IMR-90 (cell line): ENCODE results near the gene RNF180. TPM values are rescaled to one million over a fixed set of nuclear protein-coding genes. Genes with fewer than 3 reads are reported as not detected.

ENCODE experiments used
- ATAC-seq: fragments of 200-7000 bp; cut with Tn5 transposase; 2 replicates; pipeline ENCODE4 v1.9.1; 2020; ENCODE audit warnings: low read depth, mild to moderate bottlenecking, moderate library complexity
- BruUV-seq: library from RNA; stranded (reverse); fragments of 400-500 nt; replicated peaks from 2 replicates; lab custom pipeline; 2021; lab: Mats Ljungman, UMichigan
- CTCF ChIA-PET: fragments of 300-600 bp; formaldehyde crosslinking; extraction: SDS; loops from one replicate; lab custom pipeline; 2021; ENCODE audit warnings: antibody characterized with exemption; lab: Yijun Ruan, JAX
- POLR2A ChIA-PET: fragments of 300-600 bp; sonication (Branson Sonifier 250); formaldehyde crosslinking; loops from one replicate; lab custom pipeline; 2022; ENCODE audit warnings: antibody characterized with exemption; ENCODE audit not compliant: unreplicated experiment; lab: Charles Lee
- DNase-seq: peaks from one replicate; pipeline ENCODE4 v3.0.0; 2013
- H2AFZ ChIP-seq: replicated peaks from 2 replicates; pipeline ENCODE3; 2013; ENCODE audit warnings: low read length, mild to moderate bottlenecking; ENCODE audit not compliant: poor library complexity
- H2AK5ac ChIP-seq: 2 replicates; pipeline ENCODE4 v1.6.1; 2013; ENCODE audit warnings: low read depth, low read length, inconsistent platforms
- H2AK9ac ChIP-seq: replicated peaks from 2 replicates; pipeline ENCODE3; 2013; ENCODE audit warnings: mild to moderate bottlenecking, low read depth, low read length, moderate library complexity; ENCODE audit not compliant: poor library complexity
- H2BK120ac ChIP-seq: 2 replicates; pipeline ENCODE4 v1.6.1; 2013; ENCODE audit warnings: low read depth, low read length, inconsistent platforms
- H2BK15ac ChIP-seq: 3 replicates; pipeline ENCODE4 v1.6.1; 2013; ENCODE audit warnings: low read depth, low read length, inconsistent platforms
- H2BK20ac ChIP-seq: 2 replicates; pipeline ENCODE4 v1.6.1; 2013; ENCODE audit warnings: low read depth, mild to moderate bottlenecking, inconsistent platforms, low read length, moderate library complexity
- H2BK5ac ChIP-seq: 2 replicates; pipeline ENCODE4 v1.6.1; 2013; ENCODE audit warnings: mild to moderate bottlenecking, low read depth, low read length, inconsistent platforms; ENCODE audit not compliant: poor library complexity, severe bottlenecking
- H3K14ac ChIP-seq: replicated peaks from 2 replicates; pipeline ENCODE4 v1.6.1; 2013; ENCODE audit warnings: low read depth, low read length, inconsistent platforms
- H3K18ac ChIP-seq: 2 replicates; pipeline ENCODE4 v1.6.1; 2013; ENCODE audit warnings: low read depth, low read length, control low read depth
- H3K23ac ChIP-seq: 2 replicates; pipeline ENCODE4 v1.6.1; 2013; ENCODE audit warnings: low read depth, low read length, inconsistent platforms
- H3K27ac ChIP-seq: 2 replicates; pipeline ENCODE4 v1.5.1; 2013; ENCODE audit warnings: mild to moderate bottlenecking, control low read depth, low read length; ENCODE audit not compliant: insufficient read depth
- H3K27me3 ChIP-seq: 2 replicates; pipeline ENCODE4 v1.6.1; 2013; ENCODE audit warnings: low read length; ENCODE audit not compliant: control insufficient read depth, insufficient read depth
- H3K36me3 ChIP-seq: 2 replicates; pipeline ENCODE4 v1.6.1; 2013; ENCODE audit warnings: low read length, mixed read lengths; ENCODE audit not compliant: control insufficient read depth, insufficient read depth
- H3K4ac ChIP-seq: 2 replicates; pipeline ENCODE4 v1.6.1; 2013; ENCODE audit warnings: low read depth, low read length, inconsistent platforms
- H3K4me1 ChIP-seq: 2 replicates; pipeline ENCODE4 v1.6.1; 2013; ENCODE audit warnings: low read length, mixed read lengths; ENCODE audit not compliant: control insufficient read depth, insufficient read depth
- H3K4me2 ChIP-seq: 2 replicates; pipeline ENCODE4 v1.6.1; 2013; ENCODE audit warnings: low read depth, mild to moderate bottlenecking, control low read depth, low read length, moderate library complexity
- H3K4me3 ChIP-seq: 2 replicates; pipeline ENCODE4 v1.5.1; 2013; ENCODE audit warnings: low read depth, mild to moderate bottlenecking, control low read depth, low read length, moderate library complexity; ENCODE audit not compliant: insufficient read depth
- H3K56ac ChIP-seq: 2 replicates; pipeline ENCODE4 v1.6.1; 2013; ENCODE audit warnings: low read length, inconsistent platforms; ENCODE audit not compliant: insufficient read depth; ENCODE audit errors: extremely low read depth
- H3K79me1 ChIP-seq, 2 experiments: 2 replicates each; pipeline ENCODE4 v1.6.1; 2013; ENCODE audit warnings: low read length in 2 of 2, inconsistent platforms in 1 of 2, low read depth in 1 of 2
- H3K9ac ChIP-seq: 2 replicates; pipeline ENCODE4 v1.6.1; 2013; ENCODE audit warnings: low read depth, low read length, control low read depth
- H3K9me1 ChIP-seq: 2 replicates; pipeline ENCODE4 v1.6.1; 2013; ENCODE audit warnings: low read length, inconsistent platforms; ENCODE audit not compliant: insufficient read depth
- H3K9me3 ChIP-seq: 2 replicates; pipeline ENCODE4 v1.6.1; 2013; ENCODE audit warnings: low read length; ENCODE audit not compliant: control insufficient read depth, insufficient read depth
- H4K20me1 ChIP-seq: 2 replicates; pipeline ENCODE4 v1.6.1; 2013; ENCODE audit warnings: low read length, inconsistent platforms; ENCODE audit not compliant: insufficient read depth
- H4K5ac ChIP-seq: 2 replicates; pipeline ENCODE4 v1.6.1; 2013; ENCODE audit warnings: mild to moderate bottlenecking, low read depth, low read length, control low read depth
- H4K8ac ChIP-seq, 2 experiments: 2 replicates each; pipeline ENCODE4 v1.6.1; 2013; ENCODE audit warnings: low read depth in 2 of 2, low read length in 2 of 2, control low read depth in 1 of 2, inconsistent platforms in 1 of 2
- H4K91ac ChIP-seq: 2 replicates; pipeline ENCODE4 v1.6.1; 2013; ENCODE audit warnings: low read depth, low read length, inconsistent platforms; ENCODE audit not compliant: insufficient read depth
- CTCF ChIP-seq: conservative IDR thresholded peaks from 2 replicates; pipeline ENCODE4 v1.5.1; 2012; ENCODE audit warnings: mild to moderate bottlenecking, low read depth, low read length, improper control_type of control experiment
- ELK1 ChIP-seq: fragments of 150-350 bp; IDR thresholded peaks from 2 replicates; pipeline ENCODE4 v1.6.1; 2016; ENCODE audit warnings: low read depth, mild to moderate bottlenecking, low read length, moderate library complexity, borderline replicate concordance
- MAFK ChIP-seq: IDR thresholded peaks from 2 replicates; pipeline ENCODE4 v1.6.1; 2012; ENCODE audit warnings: low read depth, low read length, improper control_type of control experiment
- MAZ ChIP-seq: IDR thresholded peaks from 2 replicates; pipeline ENCODE4 v1.6.1; 2012; ENCODE audit warnings: low read depth, mild to moderate bottlenecking, low read length, improper control_type of control experiment, moderate library complexity, borderline replicate concordance
- RFX5 ChIP-seq: IDR thresholded peaks from 2 replicates; pipeline ENCODE4 v1.8.0; 2012; ENCODE audit warnings: low read depth, mild to moderate bottlenecking, low read length, moderate library complexity
- SMC3 ChIP-seq: fragments of 150-350 bp; IDR thresholded peaks from 2 replicates; pipeline ENCODE4 v1.6.1; 2016; ENCODE audit warnings: low read depth, mild to moderate bottlenecking, antibody characterized with exemption, low read length, moderate library complexity
- USF2 ChIP-seq: fragments of 150-350 bp; IDR thresholded peaks from 2 replicates; pipeline ENCODE4 v1.6.1; 2017; ENCODE audit warnings: mild to moderate bottlenecking, antibody characterized with exemption, low read length, low read depth
- WGBS, 2 experiments: methylation state at CpG; one replicate each; pipeline versions ENCODE4 v1.1.5 to v1.1.7; 2013; ENCODE audit warnings: missing lambda C conversion rate in 2 of 2; ENCODE audit not compliant: insufficient read length in 1 of 2; ENCODE audit errors: extremely low coverage in 2 of 2; 5-methylcytosine and 5-hydroxymethylcytosine counted together
- dilution Hi-C: fragments of 300-500 bp; cut with HindIII; formaldehyde crosslinking; loops from one replicate; pipeline ENCODE4 v1.14.3; 2018; ENCODE audit warnings: low sequenced_read_pairs; ENCODE audit not compliant: unreplicated experiment
- in situ Hi-C: fragments of 300-500 bp; cut with MboI; formaldehyde crosslinking; loops from 3 replicates; pipeline ENCODE4 v1.14.3; 2019; ENCODE audit warnings: low sequenced_read_pairs, inconsistent platforms, mixed read lengths
- intact Hi-C: fragments of 100-400 bp; cut with micrococcal nuclease; formaldehyde crosslinking; loops from 2 replicates; pipeline ENCODE4 v1.10.0; 2022
- polyA plus RNA-seq, 3 experiments: library from polyadenylated mRNA; depleted of rRNA; stranded (reverse); fragments of >200 nt; gene quantifications; 2 replicates each; pipeline ENCODE4 v1.2.3, GENCODE V29; 2012; ENCODE audit warnings: low replicate concordance in 1 of 3
- total RNA-seq: library from RNA; depleted of rRNA; stranded (reverse); fragments of >200 nt; gene quantifications from 2 replicates; pipeline ENCODE4 v1.2.3, GENCODE V29; 2012

The RNF180 gene
- total and polyA plus RNA-seq, 2 of the 4 experiments (the other 2 are of a cell fraction) = 0.02 to 0.36 TPM

GRCh38 chr5:64397552-64397951 is 231.9 kb downstream of the RNF180 start:
- CTCF ChIA-PET = no interaction called here
- Histone ChIP-seq H2BK15ac (no peak overlapping the region), H3K14ac (no peak overlapping the region), H4K20me1 (no peaks in the 10 kb centered on the region), H4K5ac (no peak overlapping the region), H3K4me1 (no peaks in the 10 kb centered on the region), H2BK20ac (no peak overlapping the region), H3K79me1 (no peaks in the 10 kb centered on the region), H3K56ac (no peak overlapping the region), H3K18ac (no peak overlapping the region), H2AFZ (no peak overlapping the region), H2AK9ac (no peak overlapping the region), H3K36me3 (no peaks in the 10 kb centered on the region), H4K8ac (no peak overlapping the region), H3K27ac (no peak overlapping the region), H4K91ac (no peak overlapping the region), H2BK120ac (no peak overlapping the region), H2AK5ac (no peak overlapping the region), H2BK5ac (no peak overlapping the region), H3K23ac (no peak overlapping the region), H3K9me1 (no peaks in the 10 kb centered on the region), H3K27me3 (no peaks in the 10 kb centered on the region), H3K9ac (no peak overlapping the region), H3K4me2 (no peak overlapping the region), H3K4me3 (no peak overlapping the region), H3K9me3 (no peaks in the 10 kb centered on the region), H3K4ac (no peak overlapping the region)
- intact Hi-C loops = no loop called here
- WGBS, 2 experiments = no CpG with 5 or more reads among the region's 1 CpG
- TF ChIP-seq MAFK (peak; percentile 67), CTCF (no peak), RFX5 (no peak), ELK1 (no peak), USF2 (no peak), MAZ (no peak), SMC3 (no peak)
- ATAC-seq (no peak), DNase-seq (no peak)
- no TSS peak for BruUV-seq
- dilution Hi-C loops = no loop called here
- in situ Hi-C loops = no loop called here
- POLR2A ChIA-PET = no interaction called here
